Measurements from ENCODE around the gene APBA1. TPM values are rescaled to one million over a fixed set of nuclear protein-coding genes. Genes with fewer than 3 reads are reported as not detected.

Gene APBA1
- total and polyA plus RNA-seq, 2 of the 8 experiments (the other 6 are each of a cell fraction or from before 2014, with no cell fraction given): 0.36 to 0.60 TPM

- TF ChIP-seq KDM5A (IDR thresholded peaks at IDR 0.05; ENCODE audit: low read length) (no peak), CBX8 (IDR thresholded peaks at IDR 0.05; ENCODE audit: borderline replicate concordance, low read depth, low read length) (no peak), RBBP5 (IDR thresholded peaks at IDR 0.05; ENCODE audit: borderline replicate concordance, low read depth, low read length) (no peak), RXRA (IDR thresholded peaks at IDR 0.05; ENCODE audit: insufficient read depth, low read depth, low read length) (no peak)
These were observed 175.2 kb downstream of the APBA1 start (continued) for GRCh38 chr9:69496846-69497450.

Measured in H1 (cell line).